Activated gamma-delta T cell treated with anti-CD3 and anti-CD28 coated beads, Interleukin-2, amount 50 U/mL, for 16 hours (primary cell): Measurements from ENCODE around the gene TGM2.

Source experiments
- DNase-seq: peaks from one replicate; pipeline ENCODE4 v3.0.0-alpha.2; 2020; ENCODE audit warnings: low read depth

Gene TGM2

GRCh38 chr20:38199501-38200390 is 34.7 kb upstream of the TGM2 start:
- DNase-seq = no peak

GRCh38 chr20:38198238-38198861 is 33.3 kb upstream of the TGM2 start:
- DNase-seq = no peak

DNA sequence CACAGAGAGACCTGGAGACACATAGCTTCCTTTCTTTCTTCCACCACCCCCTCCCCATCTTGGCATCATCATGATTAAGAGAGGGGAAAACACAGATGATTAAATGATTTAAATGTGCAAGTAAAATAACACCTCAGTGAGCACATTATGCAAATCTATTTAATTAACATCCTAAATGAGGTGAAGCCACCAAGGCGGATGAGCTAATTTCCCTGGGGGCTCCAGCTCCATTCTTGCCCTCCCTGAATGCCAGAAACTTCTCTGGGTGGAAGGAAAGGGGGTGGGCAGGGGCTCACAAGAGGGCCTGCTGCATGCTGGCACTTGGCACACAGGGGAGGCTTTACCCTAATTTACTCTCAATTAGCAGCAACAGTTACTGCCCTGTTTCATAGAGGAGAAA is 32.5 kb upstream of the TGM2 start:
- no peak for DNase-seq

- DNase-seq = no peak
Observed at GRCh38 chr20:38197217-38197616, 32.1 kb upstream of the TGM2 start.

GRCh38 chr20:38196592-38196991 is 31.5 kb upstream of the TGM2 start:
- no peak for DNase-seq

DNA sequence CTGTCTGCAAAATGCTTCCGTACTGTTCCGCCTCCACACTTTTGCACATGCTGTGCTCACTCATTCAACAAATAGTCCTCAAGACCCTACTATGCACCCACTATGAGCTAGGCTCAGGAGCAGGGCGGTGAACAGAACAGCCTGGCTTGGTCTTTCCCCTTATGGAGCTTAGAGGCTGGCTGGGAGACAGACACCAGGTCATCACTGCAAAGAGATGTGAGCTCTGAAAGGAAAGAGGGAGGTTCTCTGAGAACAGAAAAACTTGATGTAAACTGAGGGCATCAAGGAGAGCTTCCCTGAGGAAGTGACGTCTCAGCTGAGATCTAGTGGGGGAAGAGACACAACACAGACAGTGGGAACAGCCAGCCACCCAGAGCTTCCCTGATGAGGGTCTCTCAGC is 31.0 kb upstream of the TGM2 start:
- DNase-seq = no peak

GRCh38 chr20:38195521-38195920 is 30.5 kb upstream of the TGM2 start:
- no peak for DNase-seq

DNA sequence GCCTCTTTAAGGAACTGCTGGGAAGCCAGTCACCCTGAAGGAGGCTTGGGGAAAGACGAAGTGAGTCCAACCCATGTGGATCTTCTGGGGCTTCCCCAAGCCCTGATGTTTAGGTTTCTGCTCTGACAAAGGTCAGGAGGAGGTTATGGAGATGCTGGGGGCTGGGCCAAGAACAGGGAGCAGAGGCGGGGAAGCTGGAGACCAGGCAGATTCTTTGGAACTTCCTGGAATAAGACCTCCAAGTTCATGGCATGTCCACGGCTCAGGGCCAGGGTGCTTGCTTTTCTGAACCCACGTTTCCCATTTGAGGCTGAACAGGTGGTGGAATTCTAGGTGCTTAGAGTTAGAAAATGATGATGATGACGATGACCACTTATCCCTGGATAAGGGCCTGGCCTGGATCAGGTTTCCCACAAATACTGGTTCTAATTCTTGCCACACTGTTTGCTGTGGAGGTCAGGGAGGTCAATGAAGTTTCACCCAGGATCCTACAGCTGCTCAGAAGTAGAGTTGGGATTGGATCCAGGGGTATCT is 30.0 kb upstream of the TGM2 start:
- no peak for DNase-seq

GRCh38 chr20:38193586-38194105 is 28.6 kb upstream of the TGM2 start:
- DNase-seq = no peak

DNA sequence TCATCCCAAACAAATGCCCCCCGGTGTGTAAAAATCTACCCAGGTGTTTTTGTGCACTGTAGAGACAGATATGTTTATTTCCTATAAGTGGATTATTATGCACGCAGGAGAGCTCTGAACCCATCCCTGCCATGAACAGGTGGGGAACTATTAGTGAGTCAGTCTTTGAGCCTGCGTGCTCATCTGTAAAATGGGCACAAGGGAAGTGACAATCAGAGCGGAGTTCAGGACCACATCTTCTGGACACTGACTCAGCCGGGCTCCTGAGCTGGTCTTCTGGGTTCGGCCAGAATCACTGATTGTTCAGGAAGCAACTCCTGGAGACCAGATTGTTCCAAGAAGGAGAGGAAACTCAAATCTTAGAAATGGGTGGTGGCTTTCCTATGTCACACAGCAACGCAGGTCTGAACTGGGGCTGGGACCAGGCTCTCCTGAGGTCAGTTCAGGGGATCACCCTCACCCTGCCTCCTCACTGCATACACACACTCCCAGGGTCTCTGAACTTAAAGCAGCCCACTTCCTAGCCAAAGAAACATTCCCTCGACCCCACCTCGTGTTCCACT is 27.3 kb upstream of the TGM2 start:
- DNase-seq = no peak

GRCh38 chr20:38191654-38192053 is 26.6 kb upstream of the TGM2 start:
- DNase-seq = no peak

GRCh38 chr20:38190936-38191371 is 25.9 kb upstream of the TGM2 start:
- no peak for DNase-seq

GRCh38 chr20:38190166-38190565 is 25.1 kb upstream of the TGM2 start:
- DNase-seq = no peak

- no peak for DNase-seq
Observed at GRCh38 chr20:38187517-38187916, 22.4 kb upstream of the TGM2 start.

DNA sequence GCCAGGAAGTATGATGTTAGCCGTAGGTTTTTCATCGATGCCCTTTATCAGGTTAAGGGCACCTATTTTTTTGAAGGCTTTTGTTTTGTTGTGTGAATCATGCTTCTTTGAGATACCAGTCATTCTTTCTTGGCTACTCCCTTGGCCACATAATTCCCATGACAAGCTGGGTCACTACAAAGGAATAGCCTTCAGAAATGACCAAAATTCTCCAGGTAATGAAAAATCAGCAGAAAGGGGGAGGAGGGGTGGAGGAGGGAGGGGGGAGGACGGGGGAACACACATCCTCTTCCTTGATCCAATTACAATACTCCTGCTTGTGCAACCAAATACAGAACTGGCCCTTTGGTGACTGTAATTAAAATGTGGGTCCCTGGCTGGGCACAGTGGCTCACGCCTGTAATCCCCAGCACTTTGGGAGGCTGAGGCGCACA is 21.7 kb upstream of the TGM2 start:
- DNase-seq = no peak

DNA sequence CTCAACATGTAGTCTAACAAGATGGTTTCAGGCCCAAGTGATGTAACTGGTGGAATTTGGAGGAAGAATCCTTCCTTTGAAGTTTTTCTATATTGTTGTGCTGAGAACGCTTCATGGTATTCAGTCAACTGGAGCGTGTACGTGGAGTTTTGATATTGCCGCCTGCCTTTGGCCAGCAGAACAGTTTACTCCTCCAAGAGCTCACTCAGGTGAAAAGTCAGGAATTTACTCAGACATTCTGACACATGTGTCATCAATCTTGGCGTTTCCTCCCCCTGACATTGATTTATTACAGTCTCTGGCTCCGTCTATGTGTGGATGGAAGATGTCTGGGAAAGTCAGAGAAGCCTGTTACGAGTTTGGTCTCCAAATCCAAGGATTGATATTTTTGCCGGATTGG is 19.0 kb upstream of the TGM2 start:
- no peak for DNase-seq

DNA sequence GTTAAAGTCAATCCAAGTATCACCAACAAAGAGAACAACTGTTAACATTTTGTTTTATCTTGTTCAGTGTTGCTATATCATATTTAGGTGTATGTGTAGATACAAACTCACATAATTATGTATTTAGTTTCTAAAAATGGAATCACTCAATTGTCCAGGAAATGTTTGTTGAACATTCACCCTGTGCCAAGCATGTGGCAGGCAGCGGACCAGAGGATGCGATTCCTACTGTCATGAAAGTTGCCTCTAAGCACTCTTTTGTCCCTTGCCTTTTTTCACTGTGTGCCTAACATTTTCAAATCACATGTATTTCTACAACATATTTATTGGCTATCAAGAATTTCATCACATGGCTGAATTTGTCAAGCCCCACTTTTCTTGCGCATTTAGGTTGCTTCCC is 16.9 kb upstream of the TGM2 start:
- no peak for DNase-seq

GRCh38 chr20:38181207-38181801 is 16.2 kb upstream of the TGM2 start:
- DNase-seq = no peak

DNA sequence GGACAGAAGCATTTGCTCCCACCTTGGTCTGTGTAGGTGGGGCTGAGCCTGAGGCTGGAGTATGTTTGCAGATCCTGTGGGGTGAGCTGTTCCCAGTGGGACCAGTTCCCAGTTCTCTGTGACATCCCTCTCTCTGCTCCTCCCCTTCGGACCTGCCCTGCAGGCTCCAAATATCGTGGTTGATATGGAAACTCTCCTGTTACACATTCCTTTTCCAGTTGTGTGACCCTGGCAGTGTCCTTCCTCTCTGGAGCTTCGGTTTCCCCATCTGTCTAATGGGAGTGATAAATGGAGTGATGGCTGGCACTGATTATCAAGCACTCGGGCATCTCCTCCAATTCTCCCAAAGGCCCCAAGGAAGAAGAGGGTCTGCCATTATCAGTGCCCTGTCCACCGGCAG is 15.7 kb upstream of the TGM2 start:
- no peak for DNase-seq

- no peak for DNase-seq
Observed at GRCh38 chr20:38179846-38180245, 14.8 kb upstream of the TGM2 start.

GRCh38 chr20:38178581-38178980 is 13.5 kb upstream of the TGM2 start:
- DNase-seq = no peak

GRCh38 chr20:38178065-38178491 is 13.0 kb upstream of the TGM2 start:
- DNase-seq = no peak
